A549 (cell line): ENCODE data around the gene KCNIP4.

Experiments
- CEBPB ChIP-seq, 2 experiments: fragments of >200 bp in 1 of 2; sonication (Bioruptor Twin) in 1 of 2; formaldehyde crosslinking in 1 of 2; IDR thresholded peaks; 2 replicates each; pipeline ENCODE4 v1.6.1; 2012 to 2016
- CTCF ChIP-seq: fragments of >200 bp; sonication (Bioruptor Twin); formaldehyde crosslinking; IDR thresholded peaks from 3 replicates; pipeline ENCODE4 v1.5.1; 2016
- HDAC2 ChIP-seq: fragments of 200-600 bp; sonication (generic); IDR thresholded peaks from 2 replicates; pipeline ENCODE4 v1.6.1; 2016
- PHF8 ChIP-seq: fragments of 200-600 bp; sonication (generic); IDR thresholded peaks from 2 replicates; pipeline ENCODE4 v1.6.1; 2016; ENCODE audit warnings: low read depth, mild to moderate bottlenecking, antibody characterized with exemption, moderate library complexity, borderline replicate concordance
- REST ChIP-seq: fragments of 200-600 bp; sonication (generic); IDR thresholded peaks from 2 replicates; pipeline ENCODE4 v1.6.1; 2016; ENCODE audit warnings: antibody characterized with exemption, mild to moderate bottlenecking, moderate library complexity
- RNF2 ChIP-seq: fragments of 200-600 bp; sonication (generic); IDR thresholded peaks from 2 replicates; pipeline ENCODE4 v1.6.1; 2016; ENCODE audit warnings: low read depth, mild to moderate bottlenecking, antibody characterized with exemption, moderate library complexity, borderline replicate concordance
- SREBF2 ChIP-seq: fragments of 450-650 bp; IDR thresholded peaks from 2 replicates; pipeline ENCODE4 v1.6.1; 2014; ENCODE audit warnings: mild to moderate bottlenecking, moderate library complexity

DNA sequence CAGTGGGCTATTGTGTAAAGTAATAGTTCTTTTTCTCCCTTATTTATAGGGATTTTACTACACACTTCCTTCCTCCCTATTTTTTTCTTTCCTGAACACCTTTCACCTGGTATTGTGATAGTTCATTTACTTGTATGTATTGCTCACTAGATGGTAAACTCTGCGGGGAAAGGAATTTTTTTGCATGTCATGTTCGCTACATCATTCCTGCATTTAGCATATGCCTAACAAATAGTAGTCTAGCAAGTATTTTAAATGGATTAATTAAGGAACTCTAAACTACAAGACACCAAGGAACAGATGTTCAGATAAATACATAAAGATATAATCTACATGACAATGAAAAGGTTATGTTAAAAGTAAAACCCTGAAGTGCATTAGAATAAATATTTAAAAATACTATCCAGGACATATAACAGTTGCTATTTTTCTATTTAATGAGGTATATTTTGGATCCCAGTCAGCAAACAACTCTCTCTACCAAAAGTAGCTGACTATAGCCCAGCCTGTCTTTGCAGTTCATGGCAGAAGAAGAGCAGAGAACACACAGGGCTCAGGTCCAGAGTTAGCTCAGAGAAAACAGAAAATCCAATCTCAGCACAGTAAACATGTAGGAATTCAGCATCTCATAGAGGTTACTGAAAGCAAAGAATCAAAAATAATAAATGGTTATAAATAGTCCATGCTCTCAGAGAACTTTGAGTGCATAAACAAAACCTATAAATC, 1160.5 kb downstream of the KCNIP4 start:
- no peak for TF ChIP-seq REST
- TF ChIP-seq CTCF, result no peak
- TF ChIP-seq RNF2, result no peak
- TF ChIP-seq HDAC2, result no peak
- no peak for TF ChIP-seq SREBF2
- no peak for TF ChIP-seq CEBPB (IDR thresholded peaks at IDR 0.05)
- no peak for TF ChIP-seq PHF8
